ENCODE data around the gene CAV3. TPM values are rescaled to one million over a fixed set of nuclear protein-coding genes. Genes with fewer than 3 reads are reported as not detected.

CAV3 gene
- total RNA-seq, 1 donor, result not detected

- peaks cover 24% of the 10 kb centered on the region for H3K4me1 ChIP-seq (ENCODE audit: insufficient read depth, low read length)
- TF ChIP-seq CTCF (IDR thresholded peaks at IDR 0.05; ENCODE audit: extremely low read depth, low read depth, low read length), result no peak
- peak; percentile 72 for DNase-seq (ENCODE audit: insufficient read length, low spot score, missing footprints)
- no peak overlapping the region for H3K27ac ChIP-seq (ENCODE audit: low read depth, low read length)
- H3K27me3 ChIP-seq (ENCODE audit: insufficient read depth, low read length), result peaks cover 13% of the 10 kb centered on the region
- no peak overlapping the region for H3K4me3 ChIP-seq (ENCODE audit: insufficient read depth, low read length)
- no peak overlapping the region for H2AFZ ChIP-seq (ENCODE audit: low read length)
- peaks cover 11% of the 10 kb centered on the region for H3K79me2 ChIP-seq (ENCODE audit: insufficient read depth, low read length)
- H4K20me1 ChIP-seq (ENCODE audit: insufficient read depth, low read length), result peaks cover 16% of the 10 kb centered on the region
- H3K9me3 ChIP-seq (ENCODE audit: low read depth, low read length), result no peaks in the 10 kb centered on the region
- H3K4me2 ChIP-seq (ENCODE audit: insufficient read depth, low read length), result no peak overlapping the region
- H3K36me3 ChIP-seq (ENCODE audit: insufficient read depth, low read length), result peaks cover 3% of the 10 kb centered on the region
These were observed 29.2 kb downstream of the CAV3 start for GRCh38 chr3:8762607-8763377.

- H3K9me3 ChIP-seq (ENCODE audit: low read depth, low read length), result no peaks in the 10 kb centered on the region
- peak; percentile 43 for DNase-seq (ENCODE audit: insufficient read length, low spot score, missing footprints)
- no peak overlapping the region for H3K4me3 ChIP-seq (ENCODE audit: insufficient read depth, low read length)
- H2AFZ ChIP-seq (ENCODE audit: low read length), result no peak overlapping the region
- H3K27me3 ChIP-seq (ENCODE audit: insufficient read depth, low read length), result peaks cover 22% of the 10 kb centered on the region
- peaks cover 22% of the 10 kb centered on the region for H3K4me1 ChIP-seq (ENCODE audit: insufficient read depth, low read length)
- H4K20me1 ChIP-seq (ENCODE audit: insufficient read depth, low read length), result peaks cover 16% of the 10 kb centered on the region
- peaks cover 3% of the 10 kb centered on the region for H3K36me3 ChIP-seq (ENCODE audit: insufficient read depth, low read length)
- no peak for TF ChIP-seq CTCF (IDR thresholded peaks at IDR 0.05; ENCODE audit: extremely low read depth, low read depth, low read length)
- H3K79me2 ChIP-seq (ENCODE audit: insufficient read depth, low read length), result peaks cover 12% of the 10 kb centered on the region
- H3K27ac ChIP-seq (ENCODE audit: low read depth, low read length), result no peak overlapping the region
- H3K4me2 ChIP-seq (ENCODE audit: insufficient read depth, low read length), result no peak overlapping the region
These were observed 30.9 kb downstream of the CAV3 start for GRCh38 chr3:8764528-8764927.

GRCh38 chr3:8765528-8765927 is 31.9 kb downstream of the CAV3 start:
- H3K9me3 ChIP-seq (ENCODE audit: low read depth, low read length), result no peaks in the 10 kb centered on the region
- peak overlapping the region; percentile 79 for H3K4me3 ChIP-seq (ENCODE audit: insufficient read depth, low read length)
- H3K27me3 ChIP-seq (ENCODE audit: insufficient read depth, low read length), result peaks cover 22% of the 10 kb centered on the region
- peaks cover 27% of the 10 kb centered on the region for H3K4me1 ChIP-seq (ENCODE audit: insufficient read depth, low read length)
- H2AFZ ChIP-seq (ENCODE audit: low read length), result no peak overlapping the region
- peaks cover 12% of the 10 kb centered on the region for H3K79me2 ChIP-seq (ENCODE audit: insufficient read depth, low read length)
- H4K20me1 ChIP-seq (ENCODE audit: insufficient read depth, low read length), result peaks cover 13% of the 10 kb centered on the region
- peak; percentile 84 for DNase-seq (ENCODE audit: insufficient read length, low spot score, missing footprints)
- H3K27ac ChIP-seq (ENCODE audit: low read depth, low read length), result no peak overlapping the region
- no peak for TF ChIP-seq CTCF (IDR thresholded peaks at IDR 0.05; ENCODE audit: extremely low read depth, low read depth, low read length)
- peak overlapping the region; percentile 90 for H3K4me2 ChIP-seq (ENCODE audit: insufficient read depth, low read length)
- peaks cover 3% of the 10 kb centered on the region for H3K36me3 ChIP-seq (ENCODE audit: insufficient read depth, low read length)

- H3K4me3 ChIP-seq (ENCODE audit: insufficient read depth, low read length), result peak overlapping the region; percentile 79
These were observed 32.5 kb downstream of the CAV3 start for GRCh38 chr3:8766148-8766547.

More at GRCh38 chr3:8766148-8766547, 32.5 kb downstream of the CAV3 start:
- peak; percentile 37 for DNase-seq (ENCODE audit: insufficient read length, low spot score, missing footprints)
- H3K27ac ChIP-seq (ENCODE audit: low read depth, low read length), result no peak overlapping the region
- TF ChIP-seq CTCF (IDR thresholded peaks at IDR 0.05; ENCODE audit: extremely low read depth, low read depth, low read length), result no peak
- H3K27me3 ChIP-seq (ENCODE audit: insufficient read depth, low read length), result peaks cover 22% of the 10 kb centered on the region
- no peak overlapping the region for H2AFZ ChIP-seq (ENCODE audit: low read length)
- H3K4me1 ChIP-seq (ENCODE audit: insufficient read depth, low read length), result peaks cover 27% of the 10 kb centered on the region
- H3K79me2 ChIP-seq (ENCODE audit: insufficient read depth, low read length), result peaks cover 12% of the 10 kb centered on the region
- peak overlapping the region; percentile 90 for H3K4me2 ChIP-seq (ENCODE audit: insufficient read depth, low read length)
- peaks cover 13% of the 10 kb centered on the region for H4K20me1 ChIP-seq (ENCODE audit: insufficient read depth, low read length)
- H3K36me3 ChIP-seq (ENCODE audit: insufficient read depth, low read length), result peaks cover 3% of the 10 kb centered on the region
- H3K9me3 ChIP-seq (ENCODE audit: low read depth, low read length), result no peaks in the 10 kb centered on the region

All from osteoblast (primary cell).